ENCODE results near the gene EMILIN1.
"Not testable (repeated sequence)": the region's sequence is repeated elsewhere in the genome, so short reads cannot be mapped to it uniquely, and the experiment has no call there.

Gene EMILIN1

GRCh38 chr2:27095745-27096651 is 17.6 kb downstream of the EMILIN1 start:
- H3K9me3 ChIP-seq (ENCODE audit: control insufficient read depth, insufficient read depth, low read length), result no peaks in the 10 kb centered on the region
- no peaks in the 10 kb centered on the region for H3K36me3 ChIP-seq (ENCODE audit: control insufficient read depth, insufficient read depth, low read length)
- peaks cover 8% of the 10 kb centered on the region; the same call in 1 of the 2 replicates for H3K4me1 ChIP-seq (ENCODE audit: control insufficient read depth, insufficient read depth, low read length)
- H3K27me3 ChIP-seq (ENCODE audit: control insufficient read depth, insufficient read depth, low read length), result no peaks in the 10 kb centered on the region
- H3K4me3 ChIP-seq (ENCODE audit: low read depth, low read length), result peak overlapping the region; percentile 46; the same call in 1 of the 2 replicates
- no peak overlapping the region for H3K27ac ChIP-seq (ENCODE audit: low read depth, low read length)
- no peak overlapping the region for H3K9ac ChIP-seq (ENCODE audit: low read depth, low read length)

- no peaks in the 10 kb centered on the region for H3K9me3 ChIP-seq (ENCODE audit: control insufficient read depth, insufficient read depth, low read length)
- H3K27ac ChIP-seq (ENCODE audit: low read depth, low read length), result no peak overlapping the region
- peaks cover 8% of the 10 kb centered on the region; the same call in 1 of the 2 replicates for H3K4me1 ChIP-seq (ENCODE audit: control insufficient read depth, insufficient read depth, low read length)
- no peak overlapping the region for H3K9ac ChIP-seq (ENCODE audit: low read depth, low read length)
- no peak overlapping the region for H3K4me3 ChIP-seq (ENCODE audit: low read depth, low read length)
- H3K36me3 ChIP-seq (ENCODE audit: control insufficient read depth, insufficient read depth, low read length), result no peaks in the 10 kb centered on the region
- H3K27me3 ChIP-seq (ENCODE audit: control insufficient read depth, insufficient read depth, low read length), result no peaks in the 10 kb centered on the region
These were observed 18.4 kb downstream of the EMILIN1 start for GRCh38 chr2:27096748-27097297.

DNA sequence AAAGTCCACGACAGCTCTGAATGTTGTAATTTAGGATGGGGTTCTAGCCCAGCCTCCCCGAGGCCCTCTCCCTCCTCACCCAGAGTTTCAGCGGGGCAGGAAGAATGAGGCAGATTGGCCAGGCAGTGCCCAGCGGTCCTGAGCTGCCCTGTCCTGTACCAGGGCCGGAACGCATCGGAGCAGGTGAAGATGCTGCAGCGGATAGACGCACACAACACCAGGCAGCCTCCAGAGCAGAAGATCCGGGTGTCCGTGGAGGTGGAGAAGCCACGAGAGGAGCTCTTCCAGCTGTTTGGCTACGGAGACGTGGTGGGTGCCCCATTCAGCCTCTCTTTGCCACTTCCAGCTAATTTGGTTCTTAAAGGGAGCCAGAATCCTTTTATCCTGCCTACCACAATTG is 18.9 kb downstream of the EMILIN1 start:
- H3K9ac ChIP-seq (ENCODE audit: low read depth, low read length), result no peak overlapping the region
- H3K27ac ChIP-seq (ENCODE audit: low read depth, low read length), result no peak overlapping the region
- H3K36me3 ChIP-seq (ENCODE audit: control insufficient read depth, insufficient read depth, low read length), result no peaks in the 10 kb centered on the region
- H3K4me3 ChIP-seq (ENCODE audit: low read depth, low read length), result no peak overlapping the region
- no peaks in the 10 kb centered on the region for H3K9me3 ChIP-seq (ENCODE audit: control insufficient read depth, insufficient read depth, low read length)
- no peaks in the 10 kb centered on the region for H3K27me3 ChIP-seq (ENCODE audit: control insufficient read depth, insufficient read depth, low read length)
- peaks cover 8% of the 10 kb centered on the region; the same call in 1 of the 2 replicates for H3K4me1 ChIP-seq (ENCODE audit: control insufficient read depth, insufficient read depth, low read length)

DNA sequence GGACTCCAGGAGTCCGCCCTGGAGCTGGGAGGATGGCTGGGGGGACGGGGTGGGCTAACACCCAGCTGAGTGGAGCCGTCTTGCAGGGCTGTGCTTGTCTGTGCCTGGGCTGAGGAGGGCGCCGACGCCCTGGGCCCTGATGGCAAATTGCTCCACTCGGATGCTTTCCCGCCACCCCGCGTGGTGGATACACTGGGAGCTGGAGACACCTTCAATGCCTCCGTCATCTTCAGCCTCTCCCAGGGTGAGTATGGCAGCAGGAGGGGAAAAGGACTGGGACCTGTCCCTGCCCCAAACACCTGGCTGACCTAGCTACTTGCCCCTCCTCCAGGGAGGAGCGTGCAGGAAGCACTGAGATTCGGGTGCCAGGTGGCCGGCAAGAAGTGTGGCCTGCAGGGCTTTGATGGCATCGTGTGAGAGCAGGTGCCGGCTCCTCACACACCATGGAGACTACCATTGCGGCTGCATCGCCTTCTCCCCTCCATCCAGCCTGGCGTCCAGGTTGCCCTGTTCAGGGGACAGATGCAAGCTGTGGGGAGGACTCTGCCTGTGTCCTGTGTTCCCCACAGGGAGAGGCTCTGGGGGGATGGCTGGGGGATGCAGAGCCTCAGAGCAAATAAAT is 21.0 kb downstream of the EMILIN1 start:
- Histone ChIP-seq H3K9ac (ENCODE audit: low read depth, low read length) (no peak overlapping the region), H3K9me3 (ENCODE audit: control insufficient read depth, insufficient read depth, low read length) (no peaks in the 10 kb centered on the region), H3K4me1 (ENCODE audit: control insufficient read depth, insufficient read depth, low read length) (peaks cover 8% of the 10 kb centered on the region; the same call in 1 of the 2 replicates), H3K27me3 (ENCODE audit: control insufficient read depth, insufficient read depth, low read length) (no peaks in the 10 kb centered on the region), H3K4me3 (ENCODE audit: low read depth, low read length) (no peak overlapping the region), H3K36me3 (ENCODE audit: control insufficient read depth, insufficient read depth, low read length) (no peaks in the 10 kb centered on the region), H3K27ac (ENCODE audit: low read depth, low read length) (no peak overlapping the region)

GRCh38 chr2:27100036-27100435 is 21.6 kb downstream of the EMILIN1 start:
- Histone ChIP-seq H3K9ac (ENCODE audit: low read depth, low read length) (no peak overlapping the region), H3K9me3 (ENCODE audit: control insufficient read depth, insufficient read depth, low read length) (no peaks in the 10 kb centered on the region), H3K27ac (ENCODE audit: low read depth, low read length) (no peak overlapping the region), H3K36me3 (ENCODE audit: control insufficient read depth, insufficient read depth, low read length) (no peaks in the 10 kb centered on the region), H3K4me1 (ENCODE audit: control insufficient read depth, insufficient read depth, low read length) (peaks cover 8% of the 10 kb centered on the region; the same call in 1 of the 2 replicates), H3K4me3 (ENCODE audit: low read depth, low read length) (no peak overlapping the region), H3K27me3 (ENCODE audit: control insufficient read depth, insufficient read depth, low read length) (no peaks in the 10 kb centered on the region)

- Histone ChIP-seq H3K4me3 (ENCODE audit: low read depth, low read length) (no peak overlapping the region), H3K27ac (ENCODE audit: low read depth, low read length) (no peak overlapping the region), H3K27me3 (ENCODE audit: control insufficient read depth, insufficient read depth, low read length) (no peaks in the 10 kb centered on the region), H3K36me3 (ENCODE audit: control insufficient read depth, insufficient read depth, low read length) (no peaks in the 10 kb centered on the region), H3K9ac (ENCODE audit: low read depth, low read length) (no peak overlapping the region), H3K9me3 (ENCODE audit: control insufficient read depth, insufficient read depth, low read length) (no peaks in the 10 kb centered on the region), H3K4me1 (ENCODE audit: control insufficient read depth, insufficient read depth, low read length) (no peaks in the 10 kb centered on the region)
These were observed 23.9 kb downstream of the EMILIN1 start for GRCh38 chr2:27102329-27102728.

DNA sequence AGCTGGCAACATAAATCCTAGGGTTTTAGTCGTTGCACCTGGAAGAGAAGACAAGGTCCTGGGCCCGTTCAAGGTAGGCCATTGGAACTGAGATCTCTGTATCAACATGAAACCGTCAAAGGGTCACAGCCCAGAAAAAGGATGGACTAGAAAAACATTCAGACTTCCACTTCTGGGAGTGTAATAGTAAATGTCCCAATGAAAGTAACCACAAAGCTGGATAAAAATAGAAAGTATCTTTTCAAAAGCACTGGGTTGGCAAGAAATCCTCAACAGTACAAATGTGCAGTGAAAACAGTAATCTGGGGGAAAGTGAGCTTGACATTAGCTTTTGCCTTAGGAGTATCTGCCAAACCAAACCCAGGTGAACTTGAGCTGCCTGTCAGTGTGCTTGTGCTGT is 27.6 kb downstream of the EMILIN1 start:
- no peak overlapping the region for H3K27ac ChIP-seq (ENCODE audit: low read depth, low read length)
- no peaks in the 10 kb centered on the region for H3K36me3 ChIP-seq (ENCODE audit: control insufficient read depth, insufficient read depth, low read length)

DNA sequence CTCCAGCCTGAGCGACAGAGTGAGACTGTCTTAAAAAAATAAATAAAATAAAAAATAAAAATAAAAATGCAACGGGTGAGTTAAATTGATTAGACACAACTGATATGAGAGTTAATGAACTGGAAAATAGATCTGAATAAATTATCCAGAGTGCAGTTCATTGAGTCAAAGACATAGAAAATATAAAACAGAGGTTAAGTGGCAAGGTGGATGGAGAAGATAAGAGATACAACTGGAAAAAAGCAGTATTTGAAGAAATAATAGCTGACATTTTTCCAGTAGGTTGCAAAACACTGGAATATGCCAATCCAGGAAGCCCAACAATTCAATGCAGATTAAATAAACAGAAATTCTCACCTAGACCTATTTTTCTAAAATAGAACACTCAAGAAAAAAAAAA is 29.8 kb downstream of the EMILIN1 start:
- Histone ChIP-seq H3K4me1 (ENCODE audit: control insufficient read depth, insufficient read depth, low read length) (no peaks in the 10 kb centered on the region), H3K27me3 (ENCODE audit: control insufficient read depth, insufficient read depth, low read length) (no peaks in the 10 kb centered on the region)

More for the DNA sequence above, 27.6 kb downstream of the EMILIN1 start:
- no peaks in the 10 kb centered on the region for H3K27me3 ChIP-seq (ENCODE audit: control insufficient read depth, insufficient read depth, low read length)
- no peaks in the 10 kb centered on the region for H3K9me3 ChIP-seq (ENCODE audit: control insufficient read depth, insufficient read depth, low read length)
- H3K4me3 ChIP-seq (ENCODE audit: low read depth, low read length), result no peak overlapping the region
- H3K4me1 ChIP-seq (ENCODE audit: control insufficient read depth, insufficient read depth, low read length), result no peaks in the 10 kb centered on the region
- no peak overlapping the region for H3K9ac ChIP-seq (ENCODE audit: low read depth, low read length)

DNA sequence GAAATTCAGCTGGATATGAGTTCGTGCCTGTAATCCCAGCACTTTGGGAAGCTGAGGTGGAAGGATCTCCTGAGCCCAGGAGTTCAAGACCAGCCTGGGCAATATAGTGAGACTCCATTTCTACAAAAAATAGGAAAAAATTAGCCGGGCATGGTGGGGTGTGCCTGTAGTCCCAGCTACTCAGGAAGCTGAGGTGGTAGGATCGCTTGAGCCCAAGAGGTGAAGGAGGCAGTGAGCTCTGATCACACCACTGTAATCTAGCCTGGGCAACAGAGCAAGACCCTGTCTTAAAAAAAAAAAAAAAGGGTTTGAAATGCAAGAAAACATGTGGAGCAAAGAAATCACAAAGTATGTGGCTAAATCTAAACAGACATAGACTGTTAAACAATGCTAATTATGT is 30.7 kb downstream of the EMILIN1 start:
- Histone ChIP-seq H3K9ac (ENCODE audit: low read depth, low read length) (no peak overlapping the region), H3K4me1 (ENCODE audit: control insufficient read depth, insufficient read depth, low read length) (no peaks in the 10 kb centered on the region), H3K36me3 (ENCODE audit: control insufficient read depth, insufficient read depth, low read length) (no peaks in the 10 kb centered on the region), H3K9me3 (ENCODE audit: control insufficient read depth, insufficient read depth, low read length) (no peaks in the 10 kb centered on the region), H3K27me3 (ENCODE audit: control insufficient read depth, insufficient read depth, low read length) (no peaks in the 10 kb centered on the region), H3K27ac (ENCODE audit: low read depth, low read length) (no peak overlapping the region), H3K4me3 (ENCODE audit: low read depth, low read length) (no peak overlapping the region)

More for the DNA sequence above, 29.8 kb downstream of the EMILIN1 start:
- H3K4me3 ChIP-seq (ENCODE audit: low read depth, low read length), result no peak overlapping the region
- no peaks in the 10 kb centered on the region for H3K36me3 ChIP-seq (ENCODE audit: control insufficient read depth, insufficient read depth, low read length)
- H3K9me3 ChIP-seq (ENCODE audit: control insufficient read depth, insufficient read depth, low read length), result no peaks in the 10 kb centered on the region
- H3K27ac ChIP-seq (ENCODE audit: low read depth, low read length), result no peak overlapping the region
- no peak overlapping the region for H3K9ac ChIP-seq (ENCODE audit: low read depth, low read length)

DNA sequence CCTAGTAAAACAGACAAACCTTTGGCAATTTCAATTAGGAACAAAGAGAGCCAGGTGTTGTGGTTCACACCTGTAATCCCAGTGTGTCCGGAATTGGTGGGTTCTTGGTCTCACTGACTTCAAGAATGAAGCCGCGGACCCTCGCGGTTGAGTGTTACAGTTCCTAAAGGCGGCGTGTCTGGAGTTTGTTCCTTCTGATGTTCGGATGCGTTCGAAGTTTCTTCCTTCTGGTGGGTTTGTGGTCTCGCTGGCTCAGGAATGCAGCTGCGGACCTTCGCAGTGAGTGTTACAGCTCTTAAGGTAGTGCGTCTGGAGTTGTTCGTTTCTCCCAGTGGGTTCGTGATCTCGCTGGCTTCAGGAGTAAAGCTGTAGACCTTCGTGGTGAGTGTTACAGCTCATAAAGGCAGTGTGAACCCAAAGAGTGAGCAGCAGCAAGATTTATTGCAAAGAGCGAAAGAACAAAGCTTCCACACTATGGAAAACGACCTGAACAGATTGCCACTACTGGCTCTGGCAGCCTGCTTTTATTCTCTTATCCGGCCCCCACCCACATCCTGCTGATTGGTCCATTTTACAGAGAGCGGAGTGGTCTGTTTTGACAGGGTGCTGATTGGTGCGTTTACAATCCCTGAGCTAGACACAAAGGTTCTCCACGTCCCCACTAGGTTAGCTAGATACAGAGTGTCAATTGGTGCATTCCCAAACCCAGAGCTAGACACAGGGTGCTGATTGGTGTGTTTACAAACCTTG is 32.4 kb downstream of the EMILIN1 start:
- H3K9me3 ChIP-seq (ENCODE audit: control insufficient read depth, insufficient read depth, low read length); H3K4me3 ChIP-seq (ENCODE audit: low read depth, low read length); H3K4me1 ChIP-seq (ENCODE audit: control insufficient read depth, insufficient read depth, low read length); H3K9ac ChIP-seq (ENCODE audit: low read depth, low read length); H3K27me3 ChIP-seq (ENCODE audit: control insufficient read depth, insufficient read depth, low read length); H3K27ac ChIP-seq (ENCODE audit: low read depth, low read length); H3K36me3 ChIP-seq (ENCODE audit: control insufficient read depth, insufficient read depth, low read length): not testable (repeated sequence)

All from HUES48 (cell line).